Measurements from ENCODE around the gene COL27A1. TPM values are rescaled to one million over a fixed set of nuclear protein-coding genes. Genes with fewer than 3 reads are reported as not detected.

COL27A1 gene
- total and polyA plus RNA-seq, 9 of the 15 experiments (the other 6 are each of a cell fraction or from before 2014, with no cell fraction given) = 0.07 TPM; not detected in 8

DNA sequence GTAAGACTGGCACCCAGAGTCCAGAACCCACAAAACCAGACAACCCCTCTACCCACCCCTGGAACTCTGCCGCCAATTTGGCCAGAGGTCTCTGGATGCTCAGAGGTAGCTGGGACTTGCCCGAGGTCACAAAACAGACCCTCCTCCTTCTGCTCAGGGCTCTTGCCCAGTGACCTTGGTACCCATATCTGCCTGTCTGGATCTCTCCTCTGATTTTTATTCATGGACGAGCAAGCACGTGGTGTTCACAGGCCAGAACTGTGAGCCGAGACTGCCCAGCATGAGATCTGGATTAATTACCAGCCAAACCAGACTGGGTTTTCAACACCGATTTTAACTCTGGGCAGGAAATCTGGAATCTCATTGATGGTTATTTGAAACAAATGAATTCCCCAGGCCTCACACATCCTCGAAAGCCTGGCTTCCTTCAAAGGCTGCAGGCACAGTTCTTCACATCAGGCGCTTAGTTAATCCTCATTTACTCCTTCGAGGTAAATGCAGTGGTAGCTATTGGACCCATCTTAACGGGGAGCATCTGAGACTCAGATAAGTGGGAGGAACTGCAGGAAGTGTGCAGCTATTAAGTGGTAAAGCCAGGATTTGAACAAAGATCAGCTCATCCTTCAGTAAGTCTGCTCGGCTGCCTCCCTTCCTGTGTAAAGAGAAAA, 21.4 kb downstream of the COL27A1 start:
- FAIRE-seq = no peak
- peaks cover 0 to 8% of the 10 kb centered on the region in 2 experiments; a peak in 2 of 5 replicates for H3K4me1 ChIP-seq (replicated peaks in 1 of 2; ENCODE audit: control insufficient read depth in 2 of 2, insufficient read depth in 2 of 2, low read length in 2 of 2)
- ChIA-PET POLR2A (interaction anchor here (0.7 kb wide), 1 partner anchor 130 kb away, joined by 3 read pairs; no protein-coding TSS in a partner anchor), CTCF (ENCODE audit: low intra/inter-chr PET ratio) (no interaction called here)
- ATAC-seq = no peak
- H3K79me2 ChIP-seq (ENCODE audit: control insufficient read depth, insufficient read depth, low read length) = no peaks in the 10 kb centered on the region
- H3K27me3 ChIP-seq (ENCODE audit: control insufficient read depth in 2 of 2, insufficient read depth in 2 of 2, low read length in 2 of 2) = peaks cover 0 to 47% of the 10 kb centered on the region in 2 experiments; a peak in 3 of 5 replicates
- H2AFZ ChIP-seq (ENCODE audit: low read depth, low read length) = no peak overlapping the region
- H3K9ac ChIP-seq (ENCODE audit: insufficient read depth in 1 of 2, low read depth in 2 of 2, low read length in 2 of 2) = no peak overlapping the region
- no peak for DNase-seq (ENCODE audit: extremely low read depth in 1 of 4, low spot score in 3 of 4)
- BruUV-seq (replicated peaks) = no TSS peak
- no peak overlapping the region for H3K4me2 ChIP-seq (ENCODE audit: insufficient read depth, low read length)
- TF ChIP-seq RAD21 (CRISPR knock-in tag; conservative IDR thresholded peaks at IDR 0.05 in 1 of 2, IDR thresholded peaks at IDR 0.05 in 1 of 2) (no peak), POLR2H (tag; IDR thresholded peaks at IDR 0.05; ENCODE audit: low read depth) (no peak), MTA3 (IDR thresholded peaks at IDR 0.05; ENCODE audit: borderline replicate concordance) (no peak)
- no peaks in the 10 kb centered on the region for H3K36me3 ChIP-seq (ENCODE audit: control insufficient read depth, insufficient read depth, low read length)
- no peaks in the 10 kb centered on the region for H3K9me3 ChIP-seq (replicated peaks; ENCODE audit: control insufficient read depth, insufficient read depth, low read depth, low read length)
- H4K20me1 ChIP-seq (replicated peaks; ENCODE audit: control insufficient read depth, insufficient read depth, low read length) = peaks cover 12% of the 10 kb centered on the region
- intact Hi-C loops (cut with micrococcal nuclease) (no loop called here), in situ Hi-C loops (cut with MboI) (no loop called here)
- WGBS (ENCODE audit: insufficient coverage, low coverage, missing lambda C conversion rate) = 5% methylated on average over 11 of the region's 11 CpGs
- H3K27ac ChIP-seq (ENCODE audit: extremely low read depth, low read depth, low read length) = no peak overlapping the region
- no peaks in the 10 kb centered on the region for H3K9me1 ChIP-seq (ENCODE audit: control insufficient read depth, insufficient read depth, low read length)
- H3K4me3 ChIP-seq = no peak overlapping the region

DNA sequence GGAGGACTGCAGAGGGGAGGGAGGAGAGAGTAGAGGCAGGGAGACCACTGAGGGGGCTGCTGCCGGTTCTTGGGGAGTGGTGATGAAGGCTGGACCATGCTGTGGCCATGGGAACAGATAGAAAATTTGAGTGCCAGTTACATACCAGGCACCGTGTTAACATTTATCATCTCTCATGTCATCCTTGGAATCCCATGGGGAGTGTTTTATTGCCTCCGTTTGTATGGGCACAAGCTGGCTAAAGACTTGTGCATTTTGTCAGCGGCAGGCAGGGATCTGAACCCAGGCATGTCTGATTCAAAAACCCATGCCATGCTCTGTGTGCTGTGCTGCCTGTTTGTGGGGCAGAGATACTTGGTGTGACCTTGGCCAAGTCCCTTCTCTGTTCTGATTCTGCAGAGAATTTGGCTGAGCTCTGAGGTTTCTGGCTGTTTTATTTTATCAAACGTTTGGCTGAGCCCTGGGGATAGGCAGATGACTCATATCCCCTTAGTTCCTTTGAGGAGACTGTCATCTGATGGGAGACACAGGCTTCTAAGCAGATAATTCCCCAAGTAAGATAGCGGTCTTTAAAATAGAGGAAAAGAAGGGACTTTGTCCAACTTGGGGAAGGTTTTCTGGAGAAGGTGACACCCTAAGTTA, 22.2 kb downstream of the COL27A1 start:
- ATAC-seq (peak; percentile 53), FAIRE-seq (peak; percentile 35), DNase-seq (ENCODE audit: extremely low read depth in 1 of 4, low spot score in 3 of 4) (peak in 2 of 4 experiments; percentile 23 to 28)
- Histone ChIP-seq H3K36me3 (ENCODE audit: control insufficient read depth, insufficient read depth, low read length) (no peaks in the 10 kb centered on the region), H3K4me3 (no peak overlapping the region), H3K4me1 (replicated peaks in 1 of 2; ENCODE audit: control insufficient read depth in 2 of 2, insufficient read depth in 2 of 2, low read length in 2 of 2) (peaks cover 0 to 8% of the 10 kb centered on the region in 2 experiments; a peak in 2 of 5 replicates), H3K9me3 (replicated peaks; ENCODE audit: control insufficient read depth, insufficient read depth, low read depth, low read length) (no peaks in the 10 kb centered on the region), H2AFZ (ENCODE audit: low read depth, low read length) (no peak overlapping the region), H3K27ac (ENCODE audit: extremely low read depth, low read depth, low read length) (no peak overlapping the region), H3K9me1 (ENCODE audit: control insufficient read depth, insufficient read depth, low read length) (no peaks in the 10 kb centered on the region), H4K20me1 (replicated peaks; ENCODE audit: control insufficient read depth, insufficient read depth, low read length) (peaks cover 16% of the 10 kb centered on the region), H3K4me2 (ENCODE audit: insufficient read depth, low read length) (no peak overlapping the region), H3K9ac (ENCODE audit: insufficient read depth in 1 of 2, low read depth in 2 of 2, low read length in 2 of 2) (no peak overlapping the region), H3K27me3 (ENCODE audit: control insufficient read depth in 2 of 2, insufficient read depth in 2 of 2, low read length in 2 of 2) (peaks cover 0 to 47% of the 10 kb centered on the region in 2 experiments; a peak in 3 of 5 replicates), H3K79me2 (ENCODE audit: control insufficient read depth, insufficient read depth, low read length) (no peaks in the 10 kb centered on the region)
- 1% methylated on average over 6 of the region's 6 CpGs for WGBS (ENCODE audit: insufficient coverage, low coverage, missing lambda C conversion rate)
- CTCF ChIA-PET (ENCODE audit: low intra/inter-chr PET ratio) = no interaction called here
- BruUV-seq (replicated peaks) = no TSS peak
- POLR2A ChIA-PET = interaction anchor here (0.6 to 0.7 kb wide), 2 partner anchors 14 to 130 kb away, joined by 3 read pairs; no protein-coding TSS in a partner anchor
- intact Hi-C loops (cut with micrococcal nuclease) (no loop called here), in situ Hi-C loops (cut with MboI) (no loop called here)
- peak in 1 of 2 experiments; percentile 37; a peak in 1 of 4 replicates for TF ChIP-seq RCOR1 (IDR thresholded peaks at IDR 0.05; ENCODE audit: borderline replicate concordance in 1 of 2, low read depth in 2 of 2, low read length in 2 of 2)
- peak; percentile 54 for TF ChIP-seq ARID1B (IDR thresholded peaks at IDR 0.05)
- 0 out of 2 replicates have a peak, but pooled peaks have one; percentile 24 for TF ChIP-seq DPF2 (IDR thresholded peaks at IDR 0.05)
- no peak for TF ChIP-seq NFE2 (IDR thresholded peaks at IDR 0.05; ENCODE audit: low read depth)
- TF ChIP-seq MAFF (IDR thresholded peaks at IDR 0.05; ENCODE audit: low read length) = no peak

Measured in K562 (cell line).